Neural cell (in vitro differentiated cells): ENCODE data around the gene SPAG16.

Experiments used
- EZH2 ChIP-seq: fragments of 200-600, 300-800 bp; shearing (Covaris generic), sonication (generic); IDR thresholded peaks from 2 replicates; pipeline ENCODE4 v1.6.1; 2014; ENCODE audit warnings: antibody characterized with exemption, low read length, borderline replicate concordance, mild to moderate bottlenecking; ENCODE audit not compliant: insufficient read depth, poor library complexity, severe bottlenecking
- POLR2AphosphoS5 ChIP-seq: IDR thresholded peaks from 2 replicates; pipeline ENCODE4 v1.6.1; 2012
- TF ChIP-seq, protein P1 (sequence below): fragments of 450-650 bp; IDR thresholded peaks from 2 replicates; pipeline ENCODE4 v1.5.1; 2014; ENCODE audit warnings: antibody characterized with exemption, mild to moderate bottlenecking, moderate library complexity; ENCODE audit not compliant: poor library complexity, severe bottlenecking
- TF ChIP-seq, protein P2 (sequence below): IDR thresholded peaks from 2 replicates; pipeline ENCODE4 v1.6.1; 2012; ENCODE audit warnings: borderline replicate concordance

DNA sequence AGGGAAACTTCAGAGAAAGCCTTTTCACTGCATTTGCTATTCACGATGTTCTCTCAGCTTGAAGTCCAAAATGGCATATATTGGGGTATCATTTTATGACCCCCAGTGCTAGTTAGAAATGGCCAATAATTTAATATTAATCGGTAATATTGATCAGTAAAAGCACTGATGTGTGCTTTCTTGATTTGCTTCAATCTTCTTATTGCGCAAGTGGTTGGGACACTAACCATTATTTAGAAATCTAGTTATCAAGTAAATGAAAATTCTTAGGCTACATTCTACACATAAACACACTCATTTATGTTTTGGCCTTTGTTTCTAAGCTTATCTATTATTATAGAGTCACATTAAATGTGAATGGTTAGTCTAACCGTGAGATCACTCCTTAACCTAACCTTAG lies 1076.9 kb downstream of the SPAG16 start:
- TF ChIP-seq POLR2AphosphoS5 (no peak), EZH2 (no peak)
- TF ChIP-seq, protein P1, sequence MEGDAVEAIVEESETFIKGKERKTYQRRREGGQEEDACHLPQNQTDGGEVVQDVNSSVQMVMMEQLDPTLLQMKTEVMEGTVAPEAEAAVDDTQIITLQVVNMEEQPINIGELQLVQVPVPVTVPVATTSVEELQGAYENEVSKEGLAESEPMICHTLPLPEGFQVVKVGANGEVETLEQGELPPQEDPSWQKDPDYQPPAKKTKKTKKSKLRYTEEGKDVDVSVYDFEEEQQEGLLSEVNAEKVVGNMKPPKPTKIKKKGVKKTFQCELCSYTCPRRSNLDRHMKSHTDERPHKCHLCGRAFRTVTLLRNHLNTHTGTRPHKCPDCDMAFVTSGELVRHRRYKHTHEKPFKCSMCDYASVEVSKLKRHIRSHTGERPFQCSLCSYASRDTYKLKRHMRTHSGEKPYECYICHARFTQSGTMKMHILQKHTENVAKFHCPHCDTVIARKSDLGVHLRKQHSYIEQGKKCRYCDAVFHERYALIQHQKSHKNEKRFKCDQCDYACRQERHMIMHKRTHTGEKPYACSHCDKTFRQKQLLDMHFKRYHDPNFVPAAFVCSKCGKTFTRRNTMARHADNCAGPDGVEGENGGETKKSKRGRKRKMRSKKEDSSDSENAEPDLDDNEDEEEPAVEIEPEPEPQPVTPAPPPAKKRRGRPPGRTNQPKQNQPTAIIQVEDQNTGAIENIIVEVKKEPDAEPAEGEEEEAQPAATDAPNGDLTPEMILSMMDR = no peak
- TF ChIP-seq, protein P2, sequence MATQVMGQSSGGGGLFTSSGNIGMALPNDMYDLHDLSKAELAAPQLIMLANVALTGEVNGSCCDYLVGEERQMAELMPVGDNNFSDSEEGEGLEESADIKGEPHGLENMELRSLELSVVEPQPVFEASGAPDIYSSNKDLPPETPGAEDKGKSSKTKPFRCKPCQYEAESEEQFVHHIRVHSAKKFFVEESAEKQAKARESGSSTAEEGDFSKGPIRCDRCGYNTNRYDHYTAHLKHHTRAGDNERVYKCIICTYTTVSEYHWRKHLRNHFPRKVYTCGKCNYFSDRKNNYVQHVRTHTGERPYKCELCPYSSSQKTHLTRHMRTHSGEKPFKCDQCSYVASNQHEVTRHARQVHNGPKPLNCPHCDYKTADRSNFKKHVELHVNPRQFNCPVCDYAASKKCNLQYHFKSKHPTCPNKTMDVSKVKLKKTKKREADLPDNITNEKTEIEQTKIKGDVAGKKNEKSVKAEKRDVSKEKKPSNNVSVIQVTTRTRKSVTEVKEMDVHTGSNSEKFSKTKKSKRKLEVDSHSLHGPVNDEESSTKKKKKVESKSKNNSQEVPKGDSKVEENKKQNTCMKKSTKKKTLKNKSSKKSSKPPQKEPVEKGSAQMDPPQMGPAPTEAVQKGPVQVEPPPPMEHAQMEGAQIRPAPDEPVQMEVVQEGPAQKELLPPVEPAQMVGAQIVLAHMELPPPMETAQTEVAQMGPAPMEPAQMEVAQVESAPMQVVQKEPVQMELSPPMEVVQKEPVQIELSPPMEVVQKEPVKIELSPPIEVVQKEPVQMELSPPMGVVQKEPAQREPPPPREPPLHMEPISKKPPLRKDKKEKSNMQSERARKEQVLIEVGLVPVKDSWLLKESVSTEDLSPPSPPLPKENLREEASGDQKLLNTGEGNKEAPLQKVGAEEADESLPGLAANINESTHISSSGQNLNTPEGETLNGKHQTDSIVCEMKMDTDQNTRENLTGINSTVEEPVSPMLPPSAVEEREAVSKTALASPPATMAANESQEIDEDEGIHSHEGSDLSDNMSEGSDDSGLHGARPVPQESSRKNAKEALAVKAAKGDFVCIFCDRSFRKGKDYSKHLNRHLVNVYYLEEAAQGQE = no peak
